Hepatocyte (in vitro differentiated cells): Measurements from ENCODE around the gene SAMD11. TPM values are rescaled to one million over a fixed set of nuclear protein-coding genes. Genes with fewer than 3 reads are reported as not detected.

ENCODE experiments used
- DNase-seq: peaks from one replicate; pipeline ENCODE4 v3.0.0-alpha.2; 2016; ENCODE audit warnings: low spot score
- H2AFZ ChIP-seq: fragments of 200-600 bp; sonication (generic); 2 replicates; pipeline ENCODE4 v1.6.0; 2016; ENCODE audit warnings: antibody characterized with exemption, mild to moderate bottlenecking
- H3K27ac ChIP-seq: fragments of 200-600 bp; sonication (generic); 2 replicates; pipeline ENCODE4 v1.5.1; 2016; ENCODE audit warnings: mild to moderate bottlenecking
- H3K27me3 ChIP-seq: fragments of 200-600 bp; sonication (generic); 2 replicates; pipeline ENCODE4 v1.6.1; 2016
- H3K36me3 ChIP-seq: fragments of 200-600 bp; sonication (generic); replicated peaks from 2 replicates; pipeline ENCODE4 v1.5.1; 2016; ENCODE audit warnings: low read depth; ENCODE audit not compliant: insufficient read depth
- H3K4me1 ChIP-seq: fragments of 200-600 bp; sonication (generic); 2 replicates; pipeline ENCODE4 v1.5.1; 2016; ENCODE audit warnings: mild to moderate bottlenecking, moderate library complexity; ENCODE audit not compliant: insufficient read depth
- H3K4me2 ChIP-seq: fragments of 200-600 bp; sonication (generic); 2 replicates; pipeline ENCODE4 v1.6.0; 2016
- H3K4me3 ChIP-seq: fragments of 200-600 bp; sonication (generic); 2 replicates; pipeline ENCODE4 v1.5.1; 2016; ENCODE audit warnings: mild to moderate bottlenecking
- H3K79me2 ChIP-seq: fragments of 200-600 bp; sonication (generic); 2 replicates; pipeline ENCODE4 v1.6.0; 2017; ENCODE audit warnings: mild to moderate bottlenecking
- H3K9me2 ChIP-seq: fragments of 200-600 bp; sonication (generic); replicated peaks from 2 replicates; pipeline ENCODE4 v1.6.0; 2017; ENCODE audit warnings: mild to moderate bottlenecking; ENCODE audit not compliant: insufficient read depth
- H3K9me3 ChIP-seq: fragments of 200-600 bp; sonication (generic); 2 replicates; pipeline ENCODE4 v1.5.1; 2016; ENCODE audit warnings: low read depth, mild to moderate bottlenecking
- H4K20me1 ChIP-seq: fragments of 200-600 bp; sonication (generic); 2 replicates; pipeline ENCODE4 v1.6.0; 2016; ENCODE audit warnings: mild to moderate bottlenecking; ENCODE audit not compliant: insufficient read depth, poor library complexity, severe bottlenecking
- CTCF ChIP-seq: fragments of 200-600 bp; sonication (generic); IDR thresholded peaks from 2 replicates; pipeline ENCODE4 v1.5.1; 2016; ENCODE audit warnings: antibody characterized with exemption, mild to moderate bottlenecking; ENCODE audit not compliant: poor library complexity
- EZH2 ChIP-seq: fragments of 200-600 bp; sonication (generic); IDR thresholded peaks from 2 replicates; pipeline ENCODE4 v1.6.1; 2016; ENCODE audit warnings: antibody characterized with exemption, mild to moderate bottlenecking, borderline replicate concordance
- EZH2phosphoT487 ChIP-seq: fragments of 200-600 bp; sonication (generic); IDR thresholded peaks from one replicate; pipeline ENCODE4 v1.6.1; 2018; ENCODE audit warnings: antibody characterized with exemption, mild to moderate bottlenecking, low read depth, moderate library complexity; ENCODE audit not compliant: unreplicated experiment, severe bottlenecking
- WGBS: methylation state at CpG from one replicate; pipeline ENCODE4 v1.1.6; 2016; ENCODE audit warnings: low lambda C conversion rate; ENCODE audit errors: missing lambda C conversion rate; 5-methylcytosine and 5-hydroxymethylcytosine counted together
- polyA plus RNA-seq: library from polyadenylated mRNA; unstranded; fragments of >200 nt; fragmentation: Nextera tagmentation; extraction: Ambion mirVana; gene quantifications from 2 replicates; pipeline ENCODE4 v1.2.1, GENCODE V29; 2016
- total RNA-seq: library from RNA; depleted of rRNA; stranded (reverse); fragments of >200 nt; gene quantifications from 2 replicates; pipeline ENCODE4 v1.2.3, GENCODE V29; 2014

Gene SAMD11
- total and polyA plus RNA-seq, 2 experiments from 2014 or later = 9.5 to 17.1 TPM

GRCh38 chr1:916173-917075 is 7.3 kb upstream of the SAMD11 start:
- peaks cover 31% of the 10 kb centered on the region for H3K27me3 ChIP-seq
- WGBS = 33% methylated on average over 31 of the region's 31 CpGs
- H3K36me3 ChIP-seq = no peaks in the 10 kb centered on the region
- no peak overlapping the region for H2AFZ ChIP-seq
- no peak for DNase-seq
- peak overlapping the region; percentile 49 for H3K4me2 ChIP-seq
- H3K27ac ChIP-seq = no peak overlapping the region
- no peaks in the 10 kb centered on the region for H3K79me2 ChIP-seq
- H3K9me3 ChIP-seq = no peaks in the 10 kb centered on the region
- no peak for TF ChIP-seq EZH2
- TF ChIP-seq EZH2phosphoT487 = no peak
- no peak for TF ChIP-seq CTCF
- no peak overlapping the region for H3K4me3 ChIP-seq
- no peaks in the 10 kb centered on the region for H3K9me2 ChIP-seq
- H4K20me1 ChIP-seq = no peaks in the 10 kb centered on the region
- H3K4me1 ChIP-seq = peaks cover 35% of the 10 kb centered on the region

DNA sequence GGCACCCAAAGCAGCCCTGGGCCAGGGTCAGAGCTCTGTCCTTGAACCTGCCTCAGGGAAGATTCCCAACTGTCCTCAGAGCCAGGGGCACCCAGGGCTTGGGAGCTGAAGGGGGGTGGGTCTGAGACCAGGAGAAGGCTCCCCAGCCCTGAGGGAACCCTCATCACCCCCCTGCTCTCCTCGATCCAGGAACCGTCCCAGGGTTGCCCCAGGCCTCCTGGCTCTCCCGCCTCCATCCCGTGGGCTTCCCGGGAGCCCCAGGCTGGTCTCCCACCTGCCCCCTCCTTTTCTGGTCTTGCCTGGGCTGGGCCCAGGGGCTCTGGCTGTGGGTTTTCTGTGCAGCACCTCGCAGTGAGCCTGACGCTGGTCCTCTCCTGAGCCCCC is 6.7 kb upstream of the SAMD11 start:
- WGBS = 38% methylated on average over 7 of the region's 7 CpGs
- H3K4me2 ChIP-seq = peak overlapping the region; percentile 49
- no peaks in the 10 kb centered on the region for H4K20me1 ChIP-seq
- no peak for DNase-seq
- no peaks in the 10 kb centered on the region for H3K9me2 ChIP-seq
- no peak for TF ChIP-seq EZH2
- TF ChIP-seq CTCF = no peak
- no peak for TF ChIP-seq EZH2phosphoT487
- no peak overlapping the region for H3K27ac ChIP-seq
- H3K9me3 ChIP-seq = no peaks in the 10 kb centered on the region
- H3K36me3 ChIP-seq = no peaks in the 10 kb centered on the region
- H3K27me3 ChIP-seq = peaks cover 34% of the 10 kb centered on the region
- no peaks in the 10 kb centered on the region for H3K79me2 ChIP-seq
- no peak overlapping the region for H3K4me3 ChIP-seq
- H3K4me1 ChIP-seq = peaks cover 35% of the 10 kb centered on the region
- no peak overlapping the region for H2AFZ ChIP-seq

GRCh38 chr1:917466-918091 is 6.1 kb upstream of the SAMD11 start:
- Histone ChIP-seq H3K36me3 (no peaks in the 10 kb centered on the region), H3K4me1 (peaks cover 33% of the 10 kb centered on the region), H3K27ac (no peak overlapping the region), H3K4me2 (peak overlapping the region; percentile 49), H3K9me2 (no peaks in the 10 kb centered on the region), H4K20me1 (no peaks in the 10 kb centered on the region), H3K9me3 (no peaks in the 10 kb centered on the region), H2AFZ (no peak overlapping the region), H3K4me3 (no peak overlapping the region), H3K79me2 (no peaks in the 10 kb centered on the region), H3K27me3 (peaks cover 39% of the 10 kb centered on the region)
- no peak for DNase-seq
- TF ChIP-seq CTCF = no peak
- TF ChIP-seq EZH2 = no peak
- TF ChIP-seq EZH2phosphoT487 = no peak
- 60% methylated on average over 22 of the region's 22 CpGs for WGBS
